Osteocyte (in vitro differentiated cells): ENCODE measurements around the gene ARL15. TPM values are rescaled to one million over a fixed set of nuclear protein-coding genes. Genes with fewer than 3 reads are reported as not detected.

Source experiments
- DNase-seq: peaks from one replicate; pipeline ENCODE4 v3.0.0; 2021; ENCODE audit warnings: mixed read lengths; ENCODE audit not compliant: unreplicated experiment; ENCODE audit errors: extremely low spot score
- H3K27ac Mint-ChIP-seq: one replicate; pipeline ENCODE4 v1.8.0; 2021; ENCODE audit warnings: mild to moderate bottlenecking, mixed read lengths; ENCODE audit not compliant: unreplicated experiment
- H3K27me3 Mint-ChIP-seq: one replicate; pipeline ENCODE4 v1.8.0; 2021; ENCODE audit warnings: mixed read lengths; ENCODE audit not compliant: unreplicated experiment
- H3K36me3 Mint-ChIP-seq: one replicate; pipeline ENCODE4 v1.8.0; 2021; ENCODE audit warnings: mixed read lengths; ENCODE audit not compliant: unreplicated experiment
- H3K4me1 Mint-ChIP-seq: one replicate; pipeline ENCODE4 v1.8.0; 2021; ENCODE audit warnings: mixed read lengths; ENCODE audit not compliant: unreplicated experiment
- H3K4me3 Mint-ChIP-seq: one replicate; pipeline ENCODE4 v1.8.0; 2021; ENCODE audit warnings: mild to moderate bottlenecking, moderate library complexity, mixed read lengths; ENCODE audit not compliant: unreplicated experiment
- H3K9me3 Mint-ChIP-seq: one replicate; pipeline ENCODE4 v1.8.0; 2021; ENCODE audit warnings: mixed read lengths; ENCODE audit not compliant: unreplicated experiment
- CTCF ChIP-seq: fragments of 200-600 bp; sonication (generic); IDR thresholded peaks from 2 replicates; pipeline ENCODE4 v1.5.0; 2021; ENCODE audit warnings: antibody characterized with exemption, mild to moderate bottlenecking, moderate library complexity
- total RNA-seq: library from RNA; stranded (reverse); gene quantifications from 2 replicates; pipeline ENCODE4 v1.2.1, GENCODE V29; 2021

Gene ARL15
- total RNA-seq, 1 donor from 2014 or later, result 16.6 TPM

DNA sequence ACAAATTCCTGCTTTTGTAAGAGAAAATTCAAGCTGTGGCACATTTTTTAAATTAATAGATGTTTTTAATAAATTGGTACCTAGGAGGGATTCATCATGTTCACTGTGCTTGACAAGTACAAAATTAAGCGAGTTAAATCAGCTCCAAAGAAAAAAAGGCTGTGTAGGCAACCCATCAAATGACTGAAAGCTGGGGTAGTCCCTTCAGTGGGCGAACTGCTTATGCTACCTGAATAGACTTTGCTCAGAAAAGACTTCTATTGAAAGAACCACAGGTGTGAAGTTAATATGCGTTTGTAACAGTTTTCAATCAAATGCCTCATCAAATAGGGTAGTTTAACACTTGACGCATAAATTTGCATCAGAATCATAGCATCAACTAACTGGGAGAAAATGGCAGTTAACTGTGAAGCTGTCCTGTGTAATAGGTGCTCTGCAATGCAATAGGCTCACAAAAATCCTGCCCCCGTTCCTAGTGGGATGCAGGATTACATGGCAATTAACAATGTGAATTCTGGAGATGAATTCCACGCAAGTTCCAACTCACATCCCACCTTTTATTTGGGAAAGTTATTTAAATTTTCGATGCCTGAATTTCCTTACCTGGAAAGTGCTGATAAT is 14.4 kb upstream of the ARL15 start:
- Mint-ChIP-seq H3K27ac (no peak overlapping the region), H3K4me3 (no peak overlapping the region), H3K9me3 (no peaks in the 10 kb centered on the region), H3K36me3 (no peaks in the 10 kb centered on the region), H3K4me1 (no peaks in the 10 kb centered on the region), H3K27me3 (peaks cover 48% of the 10 kb centered on the region)
- TF ChIP-seq CTCF, result no peak
- DNase-seq, result no peak

GRCh38 chr5:54323495-54323894 is 13.1 kb upstream of the ARL15 start:
- Mint-ChIP-seq H3K36me3 (no peaks in the 10 kb centered on the region), H3K4me3 (no peak overlapping the region), H3K27ac (no peak overlapping the region), H3K27me3 (peaks cover 57% of the 10 kb centered on the region), H3K9me3 (no peaks in the 10 kb centered on the region), H3K4me1 (no peaks in the 10 kb centered on the region)
- DNase-seq, result no peak
- no peak for TF ChIP-seq CTCF

- TF ChIP-seq CTCF, result no peak
- H3K36me3 Mint-ChIP-seq, result no peaks in the 10 kb centered on the region
- H3K4me1 Mint-ChIP-seq, result no peaks in the 10 kb centered on the region
- no peaks in the 10 kb centered on the region for H3K9me3 Mint-ChIP-seq
- no peak for DNase-seq
- peaks cover 68% of the 10 kb centered on the region for H3K27me3 Mint-ChIP-seq
- H3K27ac Mint-ChIP-seq, result no peak overlapping the region
- H3K4me3 Mint-ChIP-seq, result no peak overlapping the region
These were observed 9.9 kb upstream of the ARL15 start for GRCh38 chr5:54320256-54320655.

GRCh38 chr5:54317511-54318260 is 7.3 kb upstream of the ARL15 start:
- no peak for TF ChIP-seq CTCF
- H3K9me3 Mint-ChIP-seq, result no peaks in the 10 kb centered on the region
- peaks cover 60% of the 10 kb centered on the region for H3K27me3 Mint-ChIP-seq
- H3K27ac Mint-ChIP-seq, result no peak overlapping the region
- no peaks in the 10 kb centered on the region for H3K4me1 Mint-ChIP-seq
- no peak overlapping the region for H3K4me3 Mint-ChIP-seq
- DNase-seq, result no peak
- H3K36me3 Mint-ChIP-seq, result no peaks in the 10 kb centered on the region

GRCh38 chr5:54315736-54316528 is 5.6 kb upstream of the ARL15 start:
- Mint-ChIP-seq H3K36me3 (no peaks in the 10 kb centered on the region), H3K4me1 (peaks cover 6% of the 10 kb centered on the region), H3K27me3 (peaks cover 54% of the 10 kb centered on the region), H3K4me3 (no peak overlapping the region), H3K9me3 (no peaks in the 10 kb centered on the region), H3K27ac (no peak overlapping the region)
- TF ChIP-seq CTCF, result no peak
- DNase-seq, result no peak
